WTC11 (cell line): ENCODE results near the gene SMAD5.

ENCODE experiments used
- JUN ChIP-seq: sonication (generic); formaldehyde crosslinking; IDR thresholded peaks from 2 replicates; pipeline ENCODE4 v1.8.0; 2023; ENCODE audit warnings: mild to moderate bottlenecking, missing genetic modification reagents
- SP1 ChIP-seq: sonication (generic); formaldehyde crosslinking; conservative IDR thresholded peaks from 2 replicates; pipeline ENCODE4 v1.8.1; 2022; ENCODE audit warnings: missing genetic modification reagents
- ZNF396 ChIP-seq: fragments of 250-450 bp; sonication (Bioruptor Pico); IDR thresholded peaks from 2 replicates; pipeline ENCODE4 v1.8.0; 2021; ENCODE audit warnings: mild to moderate bottlenecking, moderate library complexity, borderline replicate concordance
- TF ChIP-seq, protein P1 (sequence below): fragments of 250-450 bp; sonication (Bioruptor Pico); IDR thresholded peaks from 2 replicates; pipeline ENCODE4 v1.8.0; 2021; ENCODE audit warnings: mild to moderate bottlenecking
- TF ChIP-seq, protein P2 (sequence below): fragments of 250-450 bp; sonication (Bioruptor Pico); IDR thresholded peaks from 2 replicates; pipeline ENCODE4 v2.1.2; 2022; ENCODE audit warnings: mild to moderate bottlenecking, moderate library complexity
- TF ChIP-seq, protein P3 (sequence below): sonication (generic); formaldehyde crosslinking; IDR thresholded peaks from 2 replicates; pipeline ENCODE4 v1.8.0; 2022; ENCODE audit warnings: missing genetic modification reagents
- TF ChIP-seq, protein P4 (sequence below): fragments of 200-600 bp; IDR thresholded peaks from 2 replicates; pipeline ENCODE4 v1.8.0; 2022; ENCODE audit warnings: antibody characterized with exemption
- TF ChIP-seq, protein P5 (sequence below): sonication (generic); formaldehyde crosslinking; IDR thresholded peaks from 2 replicates; pipeline ENCODE4 v1.8.1; 2022; ENCODE audit warnings: missing genetic modification reagents, borderline replicate concordance
- TF ChIP-seq, protein P6 (sequence below): sonication (generic); formaldehyde crosslinking; conservative IDR thresholded peaks from 2 replicates; pipeline ENCODE4 v1.8.1; 2022; ENCODE audit warnings: mild to moderate bottlenecking, missing genetic modification reagents

DNA sequence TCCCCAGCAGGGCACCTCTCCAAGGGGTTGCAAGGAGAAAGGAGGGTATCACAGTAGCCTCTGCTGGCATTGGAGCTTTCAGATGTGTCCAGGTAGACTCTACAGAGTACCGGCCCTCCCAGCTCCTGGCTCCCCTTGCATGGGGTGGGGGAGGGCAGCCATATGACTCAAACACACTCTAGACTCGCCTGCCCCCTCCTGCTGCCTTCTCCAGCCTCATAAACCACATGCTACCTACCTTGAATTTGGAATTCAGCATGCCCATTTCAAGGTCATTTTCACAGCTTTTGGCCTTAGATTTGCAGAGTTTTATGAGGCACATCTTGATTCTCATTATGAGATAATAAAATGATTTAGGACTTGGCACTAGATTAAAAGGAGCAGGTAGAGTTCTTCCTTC lies 93.2 kb downstream of the SMAD5 start:
- TF ChIP-seq, protein P1, sequence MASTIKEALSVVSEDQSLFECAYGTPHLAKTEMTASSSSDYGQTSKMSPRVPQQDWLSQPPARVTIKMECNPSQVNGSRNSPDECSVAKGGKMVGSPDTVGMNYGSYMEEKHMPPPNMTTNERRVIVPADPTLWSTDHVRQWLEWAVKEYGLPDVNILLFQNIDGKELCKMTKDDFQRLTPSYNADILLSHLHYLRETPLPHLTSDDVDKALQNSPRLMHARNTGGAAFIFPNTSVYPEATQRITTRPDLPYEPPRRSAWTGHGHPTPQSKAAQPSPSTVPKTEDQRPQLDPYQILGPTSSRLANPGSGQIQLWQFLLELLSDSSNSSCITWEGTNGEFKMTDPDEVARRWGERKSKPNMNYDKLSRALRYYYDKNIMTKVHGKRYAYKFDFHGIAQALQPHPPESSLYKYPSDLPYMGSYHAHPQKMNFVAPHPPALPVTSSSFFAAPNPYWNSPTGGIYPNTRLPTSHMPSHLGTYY (CRISPR knock-in tag) = no peak
- TF ChIP-seq, protein P2, sequence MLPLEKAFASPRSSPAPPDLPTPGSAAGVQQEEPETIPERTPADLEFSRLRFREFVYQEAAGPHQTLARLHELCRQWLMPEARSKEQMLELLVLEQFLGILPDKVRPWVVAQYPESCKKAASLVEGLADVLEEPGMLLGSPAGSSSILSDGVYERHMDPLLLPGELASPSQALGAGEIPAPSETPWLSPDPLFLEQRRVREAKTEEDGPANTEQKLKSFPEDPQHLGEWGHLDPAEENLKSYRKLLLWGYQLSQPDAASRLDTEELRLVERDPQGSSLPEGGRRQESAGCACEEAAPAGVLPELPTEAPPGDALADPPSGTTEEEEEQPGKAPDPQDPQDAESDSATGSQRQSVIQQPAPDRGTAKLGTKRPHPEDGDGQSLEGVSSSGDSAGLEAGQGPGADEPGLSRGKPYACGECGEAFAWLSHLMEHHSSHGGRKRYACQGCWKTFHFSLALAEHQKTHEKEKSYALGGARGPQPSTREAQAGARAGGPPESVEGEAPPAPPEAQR (CRISPR knock-in tag) = no peak
- TF ChIP-seq, protein P3, sequence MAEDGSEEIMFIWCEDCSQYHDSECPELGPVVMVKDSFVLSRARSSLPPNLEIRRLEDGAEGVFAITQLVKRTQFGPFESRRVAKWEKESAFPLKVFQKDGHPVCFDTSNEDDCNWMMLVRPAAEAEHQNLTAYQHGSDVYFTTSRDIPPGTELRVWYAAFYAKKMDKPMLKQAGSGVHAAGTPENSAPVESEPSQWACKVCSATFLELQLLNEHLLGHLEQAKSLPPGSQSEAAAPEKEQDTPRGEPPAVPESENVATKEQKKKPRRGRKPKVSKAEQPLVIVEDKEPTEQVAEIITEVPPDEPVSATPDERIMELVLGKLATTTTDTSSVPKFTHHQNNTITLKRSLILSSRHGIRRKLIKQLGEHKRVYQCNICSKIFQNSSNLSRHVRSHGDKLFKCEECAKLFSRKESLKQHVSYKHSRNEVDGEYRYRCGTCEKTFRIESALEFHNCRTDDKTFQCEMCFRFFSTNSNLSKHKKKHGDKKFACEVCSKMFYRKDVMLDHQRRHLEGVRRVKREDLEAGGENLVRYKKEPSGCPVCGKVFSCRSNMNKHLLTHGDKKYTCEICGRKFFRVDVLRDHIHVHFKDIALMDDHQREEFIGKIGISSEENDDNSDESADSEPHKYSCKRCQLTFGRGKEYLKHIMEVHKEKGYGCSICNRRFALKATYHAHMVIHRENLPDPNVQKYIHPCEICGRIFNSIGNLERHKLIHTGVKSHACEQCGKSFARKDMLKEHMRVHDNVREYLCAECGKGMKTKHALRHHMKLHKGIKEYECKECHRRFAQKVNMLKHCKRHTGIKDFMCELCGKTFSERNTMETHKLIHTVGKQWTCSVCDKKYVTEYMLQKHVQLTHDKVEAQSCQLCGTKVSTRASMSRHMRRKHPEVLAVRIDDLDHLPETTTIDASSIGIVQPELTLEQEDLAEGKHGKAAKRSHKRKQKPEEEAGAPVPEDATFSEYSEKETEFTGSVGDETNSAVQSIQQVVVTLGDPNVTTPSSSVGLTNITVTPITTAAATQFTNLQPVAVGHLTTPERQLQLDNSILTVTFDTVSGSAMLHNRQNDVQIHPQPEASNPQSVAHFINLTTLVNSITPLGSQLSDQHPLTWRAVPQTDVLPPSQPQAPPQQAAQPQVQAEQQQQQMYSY (CRISPR knock-in tag) = no peak
- TF ChIP-seq, protein P4, sequence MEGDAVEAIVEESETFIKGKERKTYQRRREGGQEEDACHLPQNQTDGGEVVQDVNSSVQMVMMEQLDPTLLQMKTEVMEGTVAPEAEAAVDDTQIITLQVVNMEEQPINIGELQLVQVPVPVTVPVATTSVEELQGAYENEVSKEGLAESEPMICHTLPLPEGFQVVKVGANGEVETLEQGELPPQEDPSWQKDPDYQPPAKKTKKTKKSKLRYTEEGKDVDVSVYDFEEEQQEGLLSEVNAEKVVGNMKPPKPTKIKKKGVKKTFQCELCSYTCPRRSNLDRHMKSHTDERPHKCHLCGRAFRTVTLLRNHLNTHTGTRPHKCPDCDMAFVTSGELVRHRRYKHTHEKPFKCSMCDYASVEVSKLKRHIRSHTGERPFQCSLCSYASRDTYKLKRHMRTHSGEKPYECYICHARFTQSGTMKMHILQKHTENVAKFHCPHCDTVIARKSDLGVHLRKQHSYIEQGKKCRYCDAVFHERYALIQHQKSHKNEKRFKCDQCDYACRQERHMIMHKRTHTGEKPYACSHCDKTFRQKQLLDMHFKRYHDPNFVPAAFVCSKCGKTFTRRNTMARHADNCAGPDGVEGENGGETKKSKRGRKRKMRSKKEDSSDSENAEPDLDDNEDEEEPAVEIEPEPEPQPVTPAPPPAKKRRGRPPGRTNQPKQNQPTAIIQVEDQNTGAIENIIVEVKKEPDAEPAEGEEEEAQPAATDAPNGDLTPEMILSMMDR = no peak
- TF ChIP-seq ZNF396 (CRISPR knock-in tag) (no peak), JUN (CRISPR knock-in tag) (no peak), SP1 (CRISPR knock-in tag) (no peak)
- TF ChIP-seq, protein P5, sequence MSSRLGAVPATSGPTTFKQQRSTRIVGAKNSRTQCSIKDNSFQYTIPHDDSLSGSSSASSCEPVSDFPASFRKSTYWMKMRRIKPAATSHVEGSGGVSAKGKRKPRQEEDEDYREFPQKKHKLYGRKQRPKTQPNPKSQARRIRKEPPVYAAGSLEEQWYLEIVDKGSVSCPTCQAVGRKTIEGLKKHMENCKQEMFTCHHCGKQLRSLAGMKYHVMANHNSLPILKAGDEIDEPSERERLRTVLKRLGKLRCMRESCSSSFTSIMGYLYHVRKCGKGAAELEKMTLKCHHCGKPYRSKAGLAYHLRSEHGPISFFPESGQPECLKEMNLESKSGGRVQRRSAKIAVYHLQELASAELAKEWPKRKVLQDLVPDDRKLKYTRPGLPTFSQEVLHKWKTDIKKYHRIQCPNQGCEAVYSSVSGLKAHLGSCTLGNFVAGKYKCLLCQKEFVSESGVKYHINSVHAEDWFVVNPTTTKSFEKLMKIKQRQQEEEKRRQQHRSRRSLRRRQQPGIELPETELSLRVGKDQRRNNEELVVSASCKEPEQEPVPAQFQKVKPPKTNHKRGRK (CRISPR knock-in tag) = no peak
- TF ChIP-seq, protein P6, sequence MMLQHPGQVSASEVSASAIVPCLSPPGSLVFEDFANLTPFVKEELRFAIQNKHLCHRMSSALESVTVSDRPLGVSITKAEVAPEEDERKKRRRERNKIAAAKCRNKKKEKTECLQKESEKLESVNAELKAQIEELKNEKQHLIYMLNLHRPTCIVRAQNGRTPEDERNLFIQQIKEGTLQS (CRISPR knock-in tag) = no peak
